ENCODE results near the gene NRXN3. TPM values are rescaled to one million over a fixed set of nuclear protein-coding genes. Genes with fewer than 3 reads are reported as not detected.

The NRXN3 gene
- total and polyA plus RNA-seq, 2 experiments from 2014 or later, result 1.0 to 1.8 TPM

DNA sequence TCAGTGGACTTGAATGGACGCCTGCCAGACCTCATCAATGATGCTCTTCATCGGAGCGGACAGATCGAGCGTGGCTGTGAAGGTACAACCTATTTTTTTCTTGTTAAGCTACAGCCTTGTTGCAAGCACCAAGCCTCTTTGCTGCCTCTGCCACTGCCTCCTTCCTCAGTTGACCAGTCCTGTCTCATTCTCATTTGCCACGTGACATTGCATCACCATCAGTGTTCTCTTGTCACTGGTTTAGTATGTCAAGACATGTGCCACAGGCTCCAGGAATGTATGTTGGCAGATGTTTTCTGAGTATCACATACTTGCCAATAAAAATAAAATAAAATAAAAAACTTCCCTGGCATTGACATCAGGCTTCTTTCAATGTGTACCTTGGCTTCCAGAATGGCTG is 798.1 kb downstream of the NRXN3 start:
- Histone ChIP-seq H3K36me3 (ENCODE audit: insufficient read depth) (no peaks in the 10 kb centered on the region), H3K27me3 (ENCODE audit: insufficient read depth) (no peaks in the 10 kb centered on the region), H4K20me1 (replicated peaks; ENCODE audit: insufficient read depth) (no peaks in the 10 kb centered on the region), H3K4me3 (no peak overlapping the region), H3K79me2 (replicated peaks; ENCODE audit: insufficient read depth) (no peaks in the 10 kb centered on the region), H3K27ac (ENCODE audit: low read depth) (no peak overlapping the region), H3K4me1 (ENCODE audit: insufficient read depth) (no peaks in the 10 kb centered on the region), H2AFZ (no peak overlapping the region), H3F3A (replicated peaks; ENCODE audit: low read depth) (no peaks in the 10 kb centered on the region), H3K4me2 (no peak overlapping the region), H3K9me2 (ENCODE audit: insufficient read depth) (no peaks in the 10 kb centered on the region; the same call in 1 of the 2 replicates)
- H3K4me3 Mint-ChIP-seq, result no peak overlapping the region
- DNase-seq (ENCODE audit: low spot score), result no peak
- H3K4me1 Mint-ChIP-seq, result peaks cover 6% of the 10 kb centered on the region; the same call in 2 of the 3 replicates
- no peak overlapping the region; the same call in 1 of the 2 replicates for H3K27ac Mint-ChIP-seq
- no peak for TF ChIP-seq JUNB (IDR thresholded peaks at IDR 0.05; ENCODE audit: unreplicated experiment)
- TF ChIP-seq EZH2 (IDR thresholded peaks at IDR 0.05; ENCODE audit: low read depth, unreplicated experiment), result no peak
- no peak for TF ChIP-seq STAT1 (IDR thresholded peaks at IDR 0.05; ENCODE audit: unreplicated experiment)
- H3K9me3 Mint-ChIP-seq, result no peaks in the 10 kb centered on the region
- H3K27me3 Mint-ChIP-seq (ENCODE audit: insufficient read depth, low read depth, poor library complexity), result peaks cover 3% of the 10 kb centered on the region
- H3K36me3 Mint-ChIP-seq (ENCODE audit: low read depth), result no peaks in the 10 kb centered on the region
- no peak for ATAC-seq

DNA sequence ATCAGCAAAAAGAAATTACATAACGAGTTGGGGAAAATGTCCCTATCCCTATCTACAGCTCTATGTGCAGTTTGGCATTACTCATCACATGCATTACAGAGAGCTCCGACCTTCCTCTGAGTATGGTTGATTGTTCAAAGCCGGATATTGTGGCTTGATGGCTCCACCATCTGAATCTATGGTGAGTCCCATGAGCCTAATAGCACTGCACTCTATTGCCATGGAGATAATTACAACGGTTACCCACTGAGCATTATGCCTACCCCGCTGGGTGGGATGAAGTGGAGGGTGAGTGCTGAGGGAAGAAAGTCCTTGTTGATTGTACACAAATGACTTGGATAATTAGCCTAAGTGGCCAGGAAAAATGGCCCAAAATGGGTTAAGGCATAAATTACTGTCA is 800.5 kb downstream of the NRXN3 start:
- H2AFZ ChIP-seq, result no peak overlapping the region
- H3K4me3 ChIP-seq, result no peak overlapping the region
- no peaks in the 10 kb centered on the region for H3K36me3 Mint-ChIP-seq (ENCODE audit: low read depth)
- no peaks in the 10 kb centered on the region for H3F3A ChIP-seq (replicated peaks; ENCODE audit: low read depth)
- no peaks in the 10 kb centered on the region for H3K27me3 ChIP-seq (ENCODE audit: insufficient read depth)
- TF ChIP-seq STAT1 (IDR thresholded peaks at IDR 0.05; ENCODE audit: unreplicated experiment) (no peak), NANOG (IDR thresholded peaks at IDR 0.05; ENCODE audit: borderline replicate concordance) (no peak), POLR2AphosphoS5 (IDR thresholded peaks at IDR 0.05; ENCODE audit: low read depth) (no peak)
- H3K4me3 Mint-ChIP-seq, result no peak overlapping the region
- no peak for ATAC-seq
- H3K27ac ChIP-seq (ENCODE audit: low read depth), result no peak overlapping the region
- H3K36me3 ChIP-seq (ENCODE audit: insufficient read depth), result no peaks in the 10 kb centered on the region
- DNase-seq (ENCODE audit: low spot score), result no peak
- no peaks in the 10 kb centered on the region for H3K9me3 Mint-ChIP-seq
- no peak overlapping the region for H3K4me2 ChIP-seq
- H3K79me2 ChIP-seq (replicated peaks; ENCODE audit: insufficient read depth), result no peaks in the 10 kb centered on the region
- peaks cover 6% of the 10 kb centered on the region; the same call in 1 of the 3 replicates for H3K4me1 Mint-ChIP-seq
- no peaks in the 10 kb centered on the region; the same call in 1 of the 2 replicates for H3K9me2 ChIP-seq (ENCODE audit: insufficient read depth)
- peaks cover 3% of the 10 kb centered on the region for H3K27me3 Mint-ChIP-seq (ENCODE audit: insufficient read depth, low read depth, poor library complexity)
- no peaks in the 10 kb centered on the region for H4K20me1 ChIP-seq (replicated peaks; ENCODE audit: insufficient read depth)
- no peak overlapping the region for H3K27ac Mint-ChIP-seq
- H3K4me1 ChIP-seq (ENCODE audit: insufficient read depth), result no peaks in the 10 kb centered on the region

DNA sequence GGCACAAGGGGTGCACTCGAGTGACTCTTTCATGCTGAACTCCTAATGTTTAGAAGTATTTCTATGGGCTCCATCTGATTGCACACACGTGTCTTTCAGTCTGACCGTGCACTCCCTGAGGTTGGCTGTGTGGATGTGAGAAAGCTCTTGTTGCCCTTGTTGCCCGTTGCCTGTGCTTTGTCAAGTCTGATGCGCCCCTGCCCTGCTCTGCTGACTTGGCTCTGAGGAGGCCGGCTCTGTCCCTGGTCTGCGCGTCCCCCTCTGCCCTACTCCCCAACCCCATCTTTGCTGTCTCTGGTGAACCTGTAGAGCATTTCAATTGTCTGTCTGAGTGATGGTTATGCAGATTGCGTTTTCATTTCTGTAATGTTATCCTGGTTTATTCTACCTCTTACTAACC is 802.3 kb downstream of the NRXN3 start:
- ATAC-seq, result no peak
- H3K4me3 ChIP-seq, result no peak overlapping the region
- H3K4me1 Mint-ChIP-seq, result peaks cover 6% of the 10 kb centered on the region; the same call in 1 of the 3 replicates
- H4K20me1 ChIP-seq (replicated peaks; ENCODE audit: insufficient read depth), result no peaks in the 10 kb centered on the region
- H3K9me3 Mint-ChIP-seq, result no peaks in the 10 kb centered on the region
- no peaks in the 10 kb centered on the region for H3K36me3 ChIP-seq (ENCODE audit: insufficient read depth)
- H3K4me3 Mint-ChIP-seq, result no peak overlapping the region
- H3K36me3 Mint-ChIP-seq (ENCODE audit: low read depth), result no peaks in the 10 kb centered on the region
- no peaks in the 10 kb centered on the region for H3K79me2 ChIP-seq (replicated peaks; ENCODE audit: insufficient read depth)
- H3K4me2 ChIP-seq, result no peak overlapping the region
- DNase-seq (ENCODE audit: low spot score), result no peak
- H3K27ac ChIP-seq (ENCODE audit: low read depth), result no peak overlapping the region
- peaks cover 3% of the 10 kb centered on the region for H3K27me3 Mint-ChIP-seq (ENCODE audit: insufficient read depth, low read depth, poor library complexity)
- no peaks in the 10 kb centered on the region for H3K9me2 ChIP-seq (ENCODE audit: insufficient read depth)
- no peaks in the 10 kb centered on the region for H3K27me3 ChIP-seq (ENCODE audit: insufficient read depth)
- H3K27ac Mint-ChIP-seq, result no peak overlapping the region
- H3F3A ChIP-seq (replicated peaks; ENCODE audit: low read depth), result no peaks in the 10 kb centered on the region
- no peaks in the 10 kb centered on the region for H3K4me1 ChIP-seq (ENCODE audit: insufficient read depth)
- H2AFZ ChIP-seq, result no peak overlapping the region
- TF ChIP-seq, protein P1, sequence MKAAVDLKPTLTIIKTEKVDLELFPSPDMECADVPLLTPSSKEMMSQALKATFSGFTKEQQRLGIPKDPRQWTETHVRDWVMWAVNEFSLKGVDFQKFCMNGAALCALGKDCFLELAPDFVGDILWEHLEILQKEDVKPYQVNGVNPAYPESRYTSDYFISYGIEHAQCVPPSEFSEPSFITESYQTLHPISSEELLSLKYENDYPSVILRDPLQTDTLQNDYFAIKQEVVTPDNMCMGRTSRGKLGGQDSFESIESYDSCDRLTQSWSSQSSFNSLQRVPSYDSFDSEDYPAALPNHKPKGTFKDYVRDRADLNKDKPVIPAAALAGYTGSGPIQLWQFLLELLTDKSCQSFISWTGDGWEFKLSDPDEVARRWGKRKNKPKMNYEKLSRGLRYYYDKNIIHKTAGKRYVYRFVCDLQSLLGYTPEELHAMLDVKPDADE (IDR thresholded peaks at IDR 0.05), result no peak
- TF ChIP-seq EZH2 (IDR thresholded peaks at IDR 0.05; ENCODE audit: low read depth, unreplicated experiment) (no peak), STAT1 (IDR thresholded peaks at IDR 0.05; ENCODE audit: unreplicated experiment) (no peak), NANOG (IDR thresholded peaks at IDR 0.05; ENCODE audit: borderline replicate concordance) (no peak), POLR2AphosphoS5 (IDR thresholded peaks at IDR 0.05; ENCODE audit: low read depth) (no peak), ZNF331 (CRISPR knock-in tag; IDR thresholded peaks at IDR 0.05; ENCODE audit: low read depth) (no peak), JUNB (IDR thresholded peaks at IDR 0.05; ENCODE audit: unreplicated experiment) (no peak)
- TF ChIP-seq, protein P2, sequence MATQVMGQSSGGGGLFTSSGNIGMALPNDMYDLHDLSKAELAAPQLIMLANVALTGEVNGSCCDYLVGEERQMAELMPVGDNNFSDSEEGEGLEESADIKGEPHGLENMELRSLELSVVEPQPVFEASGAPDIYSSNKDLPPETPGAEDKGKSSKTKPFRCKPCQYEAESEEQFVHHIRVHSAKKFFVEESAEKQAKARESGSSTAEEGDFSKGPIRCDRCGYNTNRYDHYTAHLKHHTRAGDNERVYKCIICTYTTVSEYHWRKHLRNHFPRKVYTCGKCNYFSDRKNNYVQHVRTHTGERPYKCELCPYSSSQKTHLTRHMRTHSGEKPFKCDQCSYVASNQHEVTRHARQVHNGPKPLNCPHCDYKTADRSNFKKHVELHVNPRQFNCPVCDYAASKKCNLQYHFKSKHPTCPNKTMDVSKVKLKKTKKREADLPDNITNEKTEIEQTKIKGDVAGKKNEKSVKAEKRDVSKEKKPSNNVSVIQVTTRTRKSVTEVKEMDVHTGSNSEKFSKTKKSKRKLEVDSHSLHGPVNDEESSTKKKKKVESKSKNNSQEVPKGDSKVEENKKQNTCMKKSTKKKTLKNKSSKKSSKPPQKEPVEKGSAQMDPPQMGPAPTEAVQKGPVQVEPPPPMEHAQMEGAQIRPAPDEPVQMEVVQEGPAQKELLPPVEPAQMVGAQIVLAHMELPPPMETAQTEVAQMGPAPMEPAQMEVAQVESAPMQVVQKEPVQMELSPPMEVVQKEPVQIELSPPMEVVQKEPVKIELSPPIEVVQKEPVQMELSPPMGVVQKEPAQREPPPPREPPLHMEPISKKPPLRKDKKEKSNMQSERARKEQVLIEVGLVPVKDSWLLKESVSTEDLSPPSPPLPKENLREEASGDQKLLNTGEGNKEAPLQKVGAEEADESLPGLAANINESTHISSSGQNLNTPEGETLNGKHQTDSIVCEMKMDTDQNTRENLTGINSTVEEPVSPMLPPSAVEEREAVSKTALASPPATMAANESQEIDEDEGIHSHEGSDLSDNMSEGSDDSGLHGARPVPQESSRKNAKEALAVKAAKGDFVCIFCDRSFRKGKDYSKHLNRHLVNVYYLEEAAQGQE (IDR thresholded peaks at IDR 0.05; ENCODE audit: unreplicated experiment), result no peak

Measured in GM23338 (cell line).